CD4-positive, alpha-beta T cell treated with Interleukin-2 at 100 ng/mL for 4 hours (primary cell): Measurements from ENCODE around the gene MTCL3.

Source experiments
- DNase-seq: peaks from one replicate; pipeline ENCODE4 v3.0.0-alpha.2; 2020; ENCODE audit warnings: low spot score

MTCL3 gene

DNA sequence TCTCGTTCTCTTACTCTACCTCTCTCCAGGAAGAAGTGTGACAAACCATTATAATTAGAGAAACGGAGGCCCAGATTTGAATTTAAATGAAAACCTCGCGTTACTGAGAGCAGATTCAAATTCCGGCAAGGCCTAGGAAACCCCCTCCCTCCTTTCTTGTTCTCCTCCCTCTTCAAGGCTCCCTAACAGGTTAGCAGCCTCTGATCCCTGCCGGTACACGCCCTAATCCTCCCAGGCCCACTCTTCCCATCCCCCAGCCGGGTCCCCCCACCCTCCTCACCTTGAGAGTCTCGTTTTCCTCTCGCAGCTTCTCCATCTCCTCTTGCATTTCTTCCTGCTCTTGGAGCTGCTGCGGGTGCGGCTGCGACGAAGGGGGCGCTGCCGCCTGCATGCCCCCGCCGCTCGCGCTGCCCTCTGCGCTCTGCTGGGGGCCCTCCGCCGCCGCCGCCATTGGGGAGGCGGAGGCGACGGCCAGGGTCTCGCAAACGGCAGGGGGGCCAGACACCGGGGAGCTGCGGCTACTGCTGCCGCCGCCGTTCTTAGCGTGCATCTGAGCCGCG, 3.8 kb downstream of the MTCL3 start:
- peak; percentile 12 for DNase-seq

GRCh38 chr6:127514773-127515227, 4.3 kb downstream of the MTCL3 start:
- DNase-seq = peak; percentile 36

DNA sequence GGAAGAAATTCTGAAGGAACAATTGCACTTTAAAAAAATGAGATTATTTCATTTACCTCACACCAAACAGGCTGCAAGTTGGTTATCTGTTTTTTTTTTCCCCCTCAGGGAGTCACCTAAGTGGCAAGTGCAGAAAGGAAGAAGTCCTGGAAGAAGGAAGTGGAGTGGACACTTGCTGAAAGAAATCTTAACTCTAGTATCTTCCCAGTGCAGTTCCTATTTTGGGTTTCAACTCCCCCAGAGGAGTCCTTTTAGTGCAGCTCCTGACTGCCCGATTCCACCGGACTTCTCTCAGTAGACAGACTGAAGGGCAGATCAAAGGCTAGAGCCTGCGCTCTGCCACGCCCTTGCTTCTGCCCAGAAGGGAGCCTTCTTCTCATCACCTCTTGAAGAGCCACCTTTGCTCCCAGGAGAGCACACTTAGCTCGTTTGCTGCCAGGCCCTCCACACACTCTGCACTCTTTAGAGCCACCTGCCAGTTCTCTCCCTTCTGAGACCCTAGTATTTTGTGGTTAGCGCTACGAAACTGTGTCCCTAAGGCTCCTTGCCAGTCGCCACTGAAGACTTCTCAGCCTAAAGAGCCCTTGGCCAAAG, 4.9 kb downstream of the MTCL3 start:
- no peak for DNase-seq

- DNase-seq = no peak
These were observed 5.7 kb downstream of the MTCL3 start for GRCh38 chr6:127513425-127513824.

DNA sequence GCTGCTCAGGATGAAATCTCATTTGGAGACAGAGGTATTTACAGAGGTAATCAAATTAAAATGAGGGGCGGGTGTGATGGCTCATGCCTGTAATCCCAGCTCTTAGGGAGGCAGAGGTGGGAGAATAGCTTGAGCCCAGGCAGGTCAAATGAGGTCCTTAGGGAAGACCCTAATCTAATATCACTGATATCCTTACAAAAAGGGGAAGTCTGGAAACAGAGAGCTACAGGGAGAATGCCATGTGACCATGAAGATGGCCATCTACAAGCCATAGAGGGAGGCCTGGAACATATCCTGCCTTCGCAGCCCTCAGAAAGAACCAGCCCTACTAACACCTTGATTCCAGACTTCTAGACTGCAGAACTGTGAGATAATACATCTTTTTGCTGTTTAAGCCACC, 8.3 kb downstream of the MTCL3 start:
- DNase-seq = no peak

DNA sequence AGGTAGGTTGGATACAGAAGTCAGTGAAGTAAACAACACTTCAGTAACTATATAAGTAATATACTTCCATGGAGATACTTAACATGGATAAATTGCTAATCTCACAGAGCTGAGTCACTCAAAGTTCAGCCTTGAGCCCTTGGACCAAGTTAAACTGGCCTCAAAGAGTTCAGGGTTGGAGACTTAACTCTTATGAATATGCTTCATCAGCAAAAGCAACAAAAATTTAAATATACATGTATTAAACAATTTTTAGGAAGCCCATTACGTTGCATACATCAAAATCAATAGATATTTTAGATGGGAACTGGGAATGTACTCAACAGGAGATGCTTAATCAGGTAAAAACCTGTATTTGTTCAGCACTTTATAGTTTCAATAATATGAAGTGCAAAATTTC, 12.2 kb downstream of the MTCL3 start:
- no peak for DNase-seq

DNA sequence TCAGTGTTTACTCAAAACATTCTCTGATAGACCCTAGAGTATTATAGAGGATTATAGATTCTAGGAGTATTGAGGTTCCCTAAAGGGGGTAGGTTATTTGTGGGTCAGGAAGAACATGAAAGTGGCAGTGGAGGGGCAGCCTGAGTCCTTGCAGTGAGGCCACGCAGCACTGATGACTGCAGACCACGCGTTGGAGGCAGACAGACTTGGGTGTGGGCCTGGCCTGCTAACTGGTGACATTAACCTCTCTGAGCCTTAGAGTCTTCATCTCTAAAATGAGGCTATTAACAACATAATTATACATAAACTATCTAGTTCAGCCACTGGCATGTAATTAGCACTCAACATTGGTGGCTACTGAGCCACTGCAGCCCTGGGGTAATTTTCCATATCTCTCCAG, 16.1 kb downstream of the MTCL3 start:
- no peak for DNase-seq

DNA sequence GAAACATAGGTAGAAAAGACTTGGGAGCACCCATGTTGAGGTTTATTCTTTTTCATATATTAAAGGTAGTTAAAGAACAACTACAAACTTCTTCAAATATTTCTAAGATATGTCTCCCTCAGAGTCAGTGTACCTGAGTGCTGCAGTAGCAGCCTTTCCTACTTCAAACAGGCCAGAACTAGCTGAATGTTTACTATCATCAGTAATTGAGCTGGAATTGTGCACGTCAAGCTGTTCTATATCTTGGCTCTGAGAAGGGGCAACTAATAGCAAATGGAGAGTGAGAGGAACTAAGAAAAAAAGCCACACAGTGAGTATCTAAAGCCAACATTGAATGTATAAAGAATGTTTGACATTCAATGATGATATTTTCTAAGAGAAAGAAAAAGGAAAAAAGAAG, 21.7 kb downstream of the MTCL3 start:
- no peak for DNase-seq

DNA sequence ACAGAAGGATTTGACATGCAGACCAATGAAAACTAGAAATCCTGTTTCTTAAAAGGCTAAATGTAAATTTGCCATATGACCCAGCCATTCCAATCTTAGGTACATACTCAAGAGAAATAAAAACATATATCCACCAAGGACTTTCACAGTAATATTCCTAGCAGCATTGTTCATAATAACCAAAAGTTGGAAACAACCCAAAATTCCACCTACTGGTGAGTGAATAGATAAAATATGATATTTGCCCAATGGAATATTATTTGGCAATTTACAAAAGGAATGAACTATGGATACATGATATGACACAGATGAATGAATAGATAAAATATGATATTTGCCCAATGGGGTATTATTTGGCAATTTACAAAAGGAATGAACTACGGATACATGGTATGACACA, 22.7 kb downstream of the MTCL3 start:
- no peak for DNase-seq

DNA sequence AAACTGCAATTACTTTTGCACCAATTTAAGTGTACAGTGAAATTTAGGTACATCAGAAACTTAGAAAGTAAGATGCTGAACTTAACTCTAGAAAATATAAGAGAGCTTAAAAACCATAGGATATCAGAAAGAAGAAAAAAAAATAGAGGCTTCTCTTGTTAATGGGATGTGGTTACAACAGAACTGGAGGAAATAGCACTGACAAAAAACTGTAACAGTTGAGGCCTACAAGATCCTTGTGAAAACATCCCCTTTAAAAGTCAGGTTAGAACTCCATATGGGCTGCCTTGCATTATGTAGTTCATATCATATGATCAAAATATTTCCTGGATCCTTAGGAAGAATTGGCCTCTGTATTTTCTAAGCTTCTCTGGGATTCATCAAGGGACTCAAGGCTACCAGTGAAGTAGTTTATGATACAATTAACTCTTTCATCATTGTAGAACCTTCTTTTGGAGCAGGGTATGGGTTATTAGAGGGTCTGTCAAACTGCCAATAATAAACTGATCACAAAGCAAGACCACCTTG, 24.8 kb downstream of the MTCL3 start:
- DNase-seq = no peak

DNA sequence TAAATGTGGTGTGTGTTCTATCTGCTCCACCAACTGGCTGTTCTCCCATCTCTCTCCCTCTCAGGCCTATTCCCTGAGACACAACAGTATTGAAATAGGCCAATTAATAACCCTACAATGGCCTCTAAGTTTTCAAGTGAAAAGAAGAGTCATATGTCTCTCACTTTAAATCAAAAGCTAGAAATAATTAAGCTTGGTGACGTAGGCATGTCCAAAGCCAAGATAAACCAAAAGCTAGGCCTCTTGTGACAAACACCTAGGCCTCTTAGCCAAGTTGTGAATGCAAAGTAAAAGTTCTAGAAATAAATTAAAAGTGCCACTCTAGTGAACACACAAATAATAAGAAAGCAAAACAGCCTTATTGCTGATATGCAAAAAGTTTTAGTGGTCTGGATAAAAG, 29.9 kb downstream of the MTCL3 start:
- DNase-seq = no peak

DNA sequence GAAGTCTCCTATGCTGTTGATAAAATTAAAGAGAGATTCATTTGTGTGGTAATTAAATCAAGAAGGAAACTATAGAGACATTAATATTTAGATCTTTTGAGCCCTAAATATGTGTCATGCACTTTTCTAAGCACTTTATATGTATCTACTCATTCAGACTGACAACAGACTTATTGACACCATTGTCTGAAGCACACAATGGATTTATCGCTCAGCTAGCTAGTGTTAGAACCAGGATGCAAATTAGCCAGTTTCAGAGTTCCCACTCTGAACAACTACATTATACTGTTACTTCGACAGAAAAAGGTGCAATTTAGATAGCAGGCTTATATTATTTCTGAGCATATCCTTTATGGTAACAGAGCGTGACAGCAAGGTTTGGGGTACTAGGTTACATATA, 32.2 kb downstream of the MTCL3 start:
- no peak for DNase-seq

DNA sequence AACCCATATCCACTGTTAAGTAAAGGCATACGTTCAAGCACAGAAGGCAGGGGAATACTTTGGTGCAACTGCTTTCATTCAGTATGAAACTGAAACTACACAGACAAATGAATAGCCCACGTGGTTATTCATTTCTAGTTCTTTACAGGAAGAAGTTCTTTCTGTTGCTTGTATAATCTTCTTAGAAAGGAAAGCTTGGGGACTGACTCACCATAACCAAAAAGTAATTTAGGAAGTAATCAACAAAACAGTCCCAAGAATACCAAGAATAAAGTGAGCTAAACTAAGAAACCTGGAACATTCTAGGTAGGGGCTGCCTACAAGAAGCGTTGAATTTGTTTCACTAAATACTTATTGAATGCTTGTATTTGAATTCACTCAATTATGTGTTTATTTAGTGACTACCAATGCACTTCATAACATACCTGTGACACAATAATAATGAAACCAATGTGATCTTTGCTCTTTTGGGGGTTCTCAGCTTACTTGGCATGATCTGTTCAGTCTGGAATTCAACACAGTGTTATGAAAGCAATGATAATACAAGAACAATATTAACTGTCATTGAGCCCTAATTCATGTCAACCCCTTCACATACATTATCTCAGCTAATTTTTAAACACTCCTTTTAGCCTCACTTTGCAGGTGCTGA, 34.8 kb downstream of the MTCL3 start:
- peak; percentile 66 for DNase-seq

DNA sequence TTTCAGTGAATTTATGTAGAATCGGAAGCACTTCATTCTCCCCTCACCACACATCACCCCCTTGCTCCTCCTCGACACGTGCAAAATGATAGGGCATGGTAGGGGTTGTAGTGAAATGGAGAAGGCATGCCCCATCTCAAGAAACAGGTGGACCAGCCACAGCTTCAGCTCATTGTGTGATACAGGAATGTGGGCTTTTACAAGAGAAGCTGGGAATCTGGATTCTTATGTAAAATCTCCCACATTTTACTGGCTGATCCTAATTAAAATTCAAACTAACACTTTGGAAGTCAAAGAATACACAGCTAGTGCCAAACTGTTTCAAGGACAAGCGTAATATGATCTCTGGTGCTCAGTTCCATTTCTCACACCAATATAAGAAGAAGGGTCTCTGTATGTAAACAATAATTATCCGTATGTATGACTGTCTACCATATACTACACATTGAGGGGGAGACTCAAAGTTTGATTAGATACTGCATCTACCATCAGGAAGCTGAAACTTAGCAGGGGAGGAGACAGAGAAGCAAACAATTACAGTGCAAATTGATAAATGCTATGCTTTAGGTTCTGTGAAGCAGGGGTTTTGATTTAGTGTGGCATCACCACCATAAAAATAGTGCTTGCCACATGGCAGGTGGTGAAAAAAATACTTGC, 35.6 kb downstream of the MTCL3 start:
- DNase-seq = no peak

DNA sequence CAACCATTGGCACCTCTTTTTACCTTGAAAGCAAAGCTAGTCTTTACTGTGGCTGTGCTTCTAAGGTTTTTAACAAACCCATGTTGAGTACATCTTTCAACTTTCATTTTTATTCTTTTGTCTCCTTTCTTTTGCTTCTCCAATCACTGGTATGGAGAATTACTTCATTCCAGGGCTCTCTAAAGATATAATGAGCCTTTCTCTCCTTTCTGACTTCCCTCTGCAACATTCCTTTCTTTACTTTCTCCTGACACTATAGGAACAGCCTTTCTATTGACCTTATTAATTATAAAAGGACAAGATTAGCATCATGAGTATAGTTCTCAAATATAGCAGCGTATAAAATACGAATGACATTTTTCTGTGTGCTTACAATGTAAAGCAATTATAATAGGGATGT, 36.8 kb downstream of the MTCL3 start:
- no peak for DNase-seq

DNA sequence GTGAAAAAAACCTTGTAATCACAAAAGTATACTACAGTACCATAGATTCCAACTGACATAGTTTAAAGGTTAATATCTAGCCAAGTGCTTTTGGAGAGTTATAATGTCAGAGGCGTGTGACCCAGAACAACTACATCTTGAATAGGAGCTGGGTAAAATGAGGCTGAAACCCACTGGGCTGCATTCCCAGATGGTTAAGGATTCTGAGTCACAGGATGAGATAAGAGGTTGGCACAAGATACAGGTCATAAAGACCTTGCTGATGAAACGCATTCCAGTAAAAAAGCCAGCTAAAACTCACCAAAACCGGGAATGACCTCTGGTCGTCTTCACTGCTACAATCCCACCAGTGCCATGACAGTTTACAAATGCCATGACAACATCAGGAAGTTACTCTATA, 37.5 kb downstream of the MTCL3 start:
- DNase-seq = no peak

DNA sequence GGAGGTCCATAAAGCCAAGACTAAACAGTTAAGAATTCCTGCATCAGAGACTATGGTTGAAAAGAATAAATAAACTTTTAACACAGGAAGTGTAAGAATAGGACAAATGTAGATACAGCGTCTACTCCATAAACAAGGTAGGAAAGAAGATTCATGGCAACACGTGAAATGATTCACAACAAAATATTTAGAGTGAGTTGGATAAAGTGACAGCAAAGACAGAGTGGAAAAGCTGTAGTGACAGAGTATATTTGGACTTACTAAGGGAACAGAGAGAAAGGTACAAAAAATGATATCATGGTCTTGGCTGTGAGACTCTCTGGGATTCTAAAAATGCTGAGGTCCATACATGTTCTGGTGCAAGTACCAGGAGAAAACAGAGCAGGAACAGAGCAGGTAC, 38.0 kb downstream of the MTCL3 start:
- no peak for DNase-seq

DNA sequence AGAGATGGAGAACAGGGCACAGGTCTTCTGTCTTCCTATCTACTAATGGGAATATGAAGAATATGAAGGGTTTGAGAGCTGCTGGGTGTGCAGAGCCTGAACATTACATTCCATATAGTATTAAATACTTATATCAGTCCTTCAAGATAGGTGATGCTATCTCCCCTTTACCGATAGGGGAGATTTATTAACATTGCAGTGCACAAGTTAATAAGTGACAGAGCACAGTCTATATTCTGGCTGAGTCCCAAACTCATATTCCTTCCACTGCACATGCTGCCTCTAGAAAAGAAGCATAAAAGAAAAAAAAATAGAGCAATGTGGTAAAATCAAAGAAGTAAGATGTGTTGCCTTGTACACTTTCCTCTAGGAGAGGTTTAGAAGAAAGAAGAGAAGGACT, 41.5 kb downstream of the MTCL3 start:
- no peak for DNase-seq

DNA sequence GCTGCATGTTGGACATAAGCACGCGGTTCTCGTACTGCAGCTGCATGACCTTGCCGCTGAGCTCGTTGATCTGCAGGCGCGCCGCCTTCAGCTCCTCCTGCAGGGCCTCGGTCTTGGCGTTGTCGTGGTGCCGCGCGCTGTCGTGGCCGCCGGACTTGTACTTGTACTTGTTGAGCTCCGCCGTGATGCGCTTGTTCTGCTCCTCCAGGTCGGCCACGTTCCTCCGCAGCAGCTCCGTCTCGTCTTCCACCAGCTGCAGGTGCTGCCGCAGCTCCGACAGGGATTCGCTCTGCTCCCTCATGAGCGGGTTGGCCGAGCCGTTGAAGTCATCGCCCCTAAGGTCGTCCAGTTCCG, 43.3 kb downstream of the MTCL3 start:
- no peak for DNase-seq

GRCh38 chr6:127475135-127475822, 43.9 kb downstream of the MTCL3 start:
- DNase-seq = no peak

DNA sequence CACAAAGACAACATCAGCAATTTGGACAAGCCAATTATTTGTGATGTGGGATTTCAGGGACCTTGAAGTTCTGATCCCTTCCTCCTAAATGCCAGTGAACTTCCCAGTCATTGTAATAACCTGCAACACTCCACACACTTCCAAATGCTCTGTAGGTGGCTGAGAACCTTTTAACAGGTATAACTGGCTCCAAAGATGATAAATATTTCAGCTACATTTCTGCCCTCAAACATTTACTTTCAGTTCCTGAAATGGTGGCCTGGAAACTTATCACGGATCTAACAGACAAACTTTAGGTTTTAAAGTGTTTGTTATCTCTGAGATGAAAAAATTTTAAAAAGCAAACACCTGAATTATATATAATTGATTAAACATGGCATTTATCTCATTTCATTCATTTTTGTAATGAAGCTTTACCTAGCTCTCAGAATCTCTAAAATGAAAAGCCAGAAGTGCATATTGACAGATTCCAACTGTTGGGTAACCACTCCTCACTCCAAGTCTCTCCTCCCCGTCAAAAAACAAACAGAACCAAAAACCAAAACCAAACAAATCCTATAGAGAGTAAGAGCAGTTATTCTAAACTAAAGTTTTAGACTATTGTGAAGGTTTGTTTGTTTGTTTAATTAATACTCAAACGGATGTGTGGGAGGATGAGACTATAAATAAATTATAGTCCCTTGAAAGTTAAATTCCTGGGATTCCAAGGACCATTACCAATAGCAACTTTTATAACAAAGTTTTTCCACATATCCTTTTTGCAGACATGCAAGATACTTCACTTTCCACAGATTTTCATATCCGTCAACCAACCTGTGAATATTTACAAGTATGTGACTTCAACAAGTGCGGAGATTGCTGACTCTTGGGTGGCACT, 47.5 kb downstream of the MTCL3 start:
- no peak for DNase-seq

- DNase-seq = no peak
These were observed 50.2 kb downstream of the MTCL3 start for GRCh38 chr6:127468936-127469335.
